ENCODE measurements around the gene CDY2A.
"Not testable (repeated sequence)": the region's sequence is repeated elsewhere in the genome, so short reads cannot be mapped to it uniquely, and the experiment has no call there.

The CDY2A gene, protein sequence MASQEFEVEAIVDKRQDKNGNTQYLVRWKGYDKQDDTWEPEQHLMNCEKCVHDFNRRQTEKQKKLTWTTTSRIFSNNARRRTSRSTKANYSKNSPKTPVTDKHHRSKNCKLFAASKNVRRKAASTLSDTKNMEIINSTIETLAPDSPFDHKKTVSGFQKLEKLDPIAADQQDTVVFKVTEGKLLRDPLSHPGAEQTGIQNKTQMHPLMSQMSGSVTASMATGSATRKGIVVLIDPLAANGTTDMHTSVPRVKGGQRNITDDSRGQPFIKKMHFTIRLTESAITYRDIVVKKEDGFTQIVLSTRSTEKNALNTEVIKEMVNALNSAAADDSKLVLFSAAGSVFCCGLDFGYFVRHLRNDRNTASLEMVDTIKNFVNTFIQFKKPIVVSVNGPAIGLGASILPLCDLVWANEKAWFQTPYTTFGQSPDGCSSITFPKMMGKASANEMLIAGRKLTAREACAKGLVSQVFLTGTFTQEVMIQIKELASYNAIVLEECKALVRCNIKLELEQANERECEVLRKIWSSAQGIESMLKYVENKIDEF

DNA sequence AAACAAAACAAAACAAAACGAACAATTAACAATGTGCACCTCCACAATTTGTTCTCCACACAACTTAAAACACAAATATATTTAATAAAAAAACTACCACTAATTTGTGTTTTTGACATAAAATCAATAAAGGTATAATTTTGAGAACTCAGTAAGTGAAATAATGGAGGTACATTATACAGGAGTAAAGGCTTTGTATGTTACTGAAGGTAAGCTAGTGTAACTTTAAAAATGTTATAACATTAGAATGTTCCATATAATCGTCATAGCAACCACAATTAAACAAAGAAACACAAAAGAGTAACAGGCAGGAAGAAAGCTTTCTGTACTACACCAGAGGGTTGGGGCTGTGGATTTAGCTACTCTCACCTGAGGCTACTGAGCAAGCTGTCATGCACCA is at the start of gene CDY2A:
Gene CDY2A, plus strand, starts transcription at position 301 of the 400 bp plus-strand sequence. CDS start 328 bp downstream, outside the sequence.
- not testable (repeated sequence) for DNase-seq (ENCODE audit: low read depth)

DNA sequence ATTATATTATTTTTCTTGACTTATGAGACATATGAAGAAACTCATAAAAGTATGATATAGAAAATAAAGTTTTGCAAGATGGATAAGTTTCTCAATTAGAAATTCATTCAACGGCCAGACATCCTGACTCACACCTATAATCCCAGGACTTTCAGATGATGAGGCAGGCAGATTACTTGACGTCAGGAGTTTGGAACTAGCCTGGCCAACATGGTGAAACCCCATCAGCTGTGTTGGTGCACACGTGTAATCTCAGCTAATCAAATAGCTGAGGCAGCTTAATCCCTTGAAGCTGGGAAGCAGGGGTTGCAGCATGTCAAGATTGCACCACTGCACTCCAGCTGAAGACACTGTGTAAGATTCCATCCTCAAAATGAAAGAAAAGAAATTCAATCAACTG is 28.0 kb upstream of the CDY2A start:
- DNase-seq (ENCODE audit: low read depth) = not testable (repeated sequence)

DNA sequence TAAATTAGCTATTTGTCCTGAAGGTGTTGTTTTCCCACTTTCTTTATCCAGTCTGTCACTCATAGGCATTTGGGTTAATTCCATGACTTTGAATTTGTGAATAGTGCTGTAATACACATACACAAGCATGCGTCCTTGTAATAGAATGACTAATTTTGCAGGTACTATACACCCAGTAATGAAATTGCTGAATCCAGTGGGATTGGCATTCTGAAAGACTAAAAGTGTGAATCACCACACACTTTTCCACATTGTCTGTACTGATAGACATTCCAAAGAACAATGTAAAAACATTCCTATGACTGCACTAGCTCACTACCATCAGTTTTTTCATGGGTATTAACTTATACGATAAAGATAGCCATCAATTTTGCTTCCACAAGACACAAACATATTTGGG is 27.3 kb upstream of the CDY2A start:
- not testable (repeated sequence) for DNase-seq (ENCODE audit: low read depth)

DNA sequence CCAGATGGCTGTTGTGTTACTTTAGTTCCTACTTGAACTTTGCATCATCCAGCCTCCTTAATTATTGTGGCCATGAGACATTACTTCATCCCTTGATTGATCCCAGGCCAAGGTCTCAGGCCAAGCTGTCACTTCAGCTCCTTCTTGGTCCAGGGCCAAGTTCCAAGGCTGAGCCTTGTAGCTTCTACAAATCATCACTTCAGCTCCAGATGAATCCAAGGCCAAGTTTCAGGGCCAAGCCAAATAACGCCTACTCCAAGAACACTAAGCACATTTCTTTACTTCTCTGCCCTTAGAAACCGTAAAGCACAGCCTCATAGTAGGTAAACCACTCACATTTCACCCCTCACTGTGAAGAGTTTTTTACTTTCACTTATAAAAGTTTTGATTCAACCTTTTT is 1.7 kb upstream of the CDY2A start:
- not testable (repeated sequence) for DNase-seq (ENCODE audit: low read depth)

DNA sequence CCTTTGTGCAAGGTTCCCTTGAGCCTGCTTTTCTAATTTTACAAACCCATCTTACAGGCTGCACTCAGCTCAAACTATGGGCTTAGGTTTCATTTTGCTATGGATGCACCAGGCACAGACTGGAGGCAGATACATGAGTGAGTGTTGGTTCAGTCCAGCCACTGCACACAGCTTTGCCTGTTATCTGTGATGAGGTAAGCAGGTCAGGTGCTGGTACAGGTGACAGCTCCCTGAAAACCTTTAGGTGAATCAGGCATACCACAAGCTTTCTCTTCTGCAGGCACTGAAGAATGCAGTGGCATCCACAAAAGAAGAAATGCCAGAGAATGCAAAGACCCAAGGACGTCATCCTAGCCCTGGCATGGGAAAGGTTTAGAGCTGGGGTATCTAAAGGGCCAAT is 3.3 kb downstream of the CDY2A start:
- DNase-seq (ENCODE audit: low read depth) = not testable (repeated sequence)

DNA sequence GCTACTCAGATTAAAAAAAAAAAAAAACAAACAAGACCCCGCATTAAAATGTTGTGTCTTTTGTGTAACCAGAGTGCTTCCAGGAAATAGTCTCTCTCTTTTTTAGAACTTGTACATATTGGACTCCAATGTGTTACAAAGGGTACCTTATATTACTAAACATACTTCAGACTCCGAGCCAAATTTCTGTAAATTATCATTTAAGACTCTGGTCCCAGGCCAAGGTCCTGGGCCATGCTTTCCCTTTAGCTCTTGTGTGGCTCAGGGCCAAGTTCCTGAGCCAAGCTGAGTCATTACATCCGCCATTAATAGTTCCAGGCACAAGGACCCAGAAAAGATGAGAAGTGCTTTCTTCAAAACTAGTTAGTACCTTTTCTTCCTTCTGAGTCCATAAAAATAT is 4.6 kb downstream of the CDY2A start:
- DNase-seq (ENCODE audit: low read depth) = not testable (repeated sequence)

DNA sequence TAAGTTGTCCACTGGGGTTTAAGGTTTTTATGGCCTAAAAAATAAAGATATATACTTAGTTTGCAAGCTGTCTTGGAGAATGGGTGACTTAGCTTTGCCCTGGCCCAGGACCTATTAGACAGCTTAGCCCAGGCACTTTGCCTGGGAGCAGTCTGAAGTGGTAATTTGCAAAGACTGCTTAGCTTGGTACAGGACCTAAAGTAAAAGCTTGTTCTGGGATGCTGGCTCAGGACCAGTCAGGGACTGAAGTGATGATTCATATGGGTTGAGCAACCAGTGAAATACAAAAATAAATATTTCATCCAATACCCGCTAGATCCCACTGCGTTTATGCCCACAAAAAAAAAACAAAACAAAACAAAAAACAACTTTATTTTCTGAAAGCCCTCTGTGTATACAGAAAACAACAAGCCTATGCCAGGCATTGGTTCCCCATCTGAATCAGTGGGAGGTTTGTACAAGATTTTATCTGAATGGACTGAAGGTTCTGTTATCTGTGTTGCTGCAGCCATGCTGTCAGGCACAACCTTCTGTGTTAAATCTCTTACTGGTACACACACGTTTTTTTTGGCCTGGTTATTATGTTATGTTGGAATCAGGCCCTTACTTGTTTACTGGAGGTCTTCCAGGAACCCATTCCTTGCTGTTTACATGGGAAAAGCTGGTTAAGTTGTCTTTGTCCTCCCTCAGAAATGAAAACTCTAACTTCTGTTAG is 8.7 kb downstream of the CDY2A start:
- not testable (repeated sequence) for DNase-seq (ENCODE audit: low read depth)

DNA sequence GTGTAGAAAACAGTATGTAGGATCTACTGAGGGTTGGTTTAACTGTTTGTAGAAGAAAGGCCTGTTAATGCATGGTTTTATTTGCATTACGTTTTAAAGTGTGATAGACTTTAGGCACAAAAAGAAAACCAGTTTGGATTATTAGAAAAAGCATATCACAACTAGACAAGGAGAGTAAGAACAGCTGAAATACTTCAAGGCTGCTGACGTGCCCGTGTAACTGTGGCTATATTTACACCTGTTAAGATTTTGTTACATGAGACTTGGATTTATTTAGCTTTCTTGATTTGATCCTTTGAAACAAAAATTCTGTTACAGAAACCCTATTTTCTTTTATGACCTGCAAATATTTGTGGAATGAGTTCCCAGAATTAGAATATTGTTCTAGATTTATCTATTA is 9.3 kb downstream of the CDY2A start:
- DNase-seq (ENCODE audit: low read depth) = not testable (repeated sequence)

DNA sequence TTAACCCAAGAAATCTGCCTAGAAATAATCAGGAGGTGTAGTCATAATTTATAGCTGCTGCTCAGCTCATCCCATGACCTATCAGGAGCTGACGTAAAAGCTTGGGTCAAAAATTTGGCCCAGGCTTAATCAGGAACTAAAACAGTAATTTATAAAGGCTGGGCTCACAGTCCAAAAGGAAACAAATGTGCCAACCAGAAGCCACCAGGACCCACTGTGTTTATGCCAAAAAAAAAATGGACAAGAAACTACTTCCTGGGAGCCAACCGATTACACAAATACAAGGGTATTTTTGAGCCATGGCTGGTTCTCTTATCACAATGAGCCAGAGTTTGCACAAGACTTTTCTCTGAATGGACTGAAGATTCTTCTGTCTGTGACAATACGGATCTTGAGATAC is 19.4 kb downstream of the CDY2A start:
- not testable (repeated sequence) for DNase-seq (ENCODE audit: low read depth)

DNA sequence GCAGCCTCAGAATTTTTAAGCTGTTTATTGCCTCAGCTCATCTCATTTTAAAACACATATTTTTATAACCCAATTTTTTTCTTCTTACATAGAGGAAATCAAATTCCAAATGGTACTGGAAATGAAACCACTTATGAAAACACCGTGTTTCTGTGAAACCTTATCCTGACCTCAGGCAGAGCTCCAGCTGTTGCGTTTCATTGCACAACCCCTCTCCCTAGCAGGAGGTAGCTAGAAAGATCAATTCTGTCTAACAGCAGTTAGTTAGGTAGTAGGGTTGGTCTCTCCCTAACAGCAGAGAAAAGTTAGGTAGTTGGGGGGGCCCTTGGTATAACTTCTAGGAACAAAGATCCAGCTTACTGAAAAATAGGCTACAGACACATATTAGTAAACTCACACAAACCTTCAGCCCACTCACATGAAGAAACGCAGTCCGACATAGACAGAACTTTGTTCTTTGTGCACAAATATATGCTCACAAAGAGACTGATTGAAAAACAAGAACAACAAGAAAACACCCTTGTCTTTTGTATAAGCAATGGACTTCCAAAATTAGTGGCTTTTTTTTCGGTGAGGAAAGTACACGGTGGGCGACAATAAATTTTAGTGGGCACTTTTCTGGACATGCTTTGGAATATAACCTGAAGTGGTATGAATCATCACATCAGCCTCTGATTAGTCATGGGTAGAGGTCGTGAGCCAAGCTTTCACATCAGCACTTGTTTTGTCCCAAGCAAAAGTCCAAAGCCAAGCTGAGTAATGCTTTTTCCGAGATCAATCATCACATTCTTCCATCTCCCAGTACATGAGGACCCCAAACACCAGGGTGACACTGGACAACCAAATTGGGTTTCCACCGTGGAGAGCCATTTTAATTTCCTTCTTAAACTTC is 22.8 kb downstream of the CDY2A start:
- not testable (repeated sequence) for DNase-seq (ENCODE audit: low read depth)

DNA sequence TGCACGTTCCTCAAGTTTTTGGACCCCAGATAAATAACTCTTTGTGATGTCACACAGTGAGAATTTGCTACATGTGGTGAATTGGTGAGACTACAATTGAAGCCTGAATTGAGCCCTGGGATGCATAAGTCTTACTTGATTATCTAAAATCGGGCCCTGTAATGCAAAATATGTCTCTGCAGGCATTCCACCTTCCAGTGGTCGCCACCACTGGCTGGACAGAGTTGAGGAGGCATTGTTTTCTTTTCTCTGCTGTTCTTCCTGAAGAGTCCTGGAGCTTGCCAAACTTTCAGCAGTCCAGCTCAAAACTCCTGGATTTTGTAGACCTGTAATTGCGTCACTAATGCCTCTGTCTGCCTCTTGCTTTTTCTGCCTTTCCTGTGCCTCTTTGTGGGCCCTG is 23.5 kb downstream of the CDY2A start:
- not testable (repeated sequence) for DNase-seq (ENCODE audit: low read depth)

DNA sequence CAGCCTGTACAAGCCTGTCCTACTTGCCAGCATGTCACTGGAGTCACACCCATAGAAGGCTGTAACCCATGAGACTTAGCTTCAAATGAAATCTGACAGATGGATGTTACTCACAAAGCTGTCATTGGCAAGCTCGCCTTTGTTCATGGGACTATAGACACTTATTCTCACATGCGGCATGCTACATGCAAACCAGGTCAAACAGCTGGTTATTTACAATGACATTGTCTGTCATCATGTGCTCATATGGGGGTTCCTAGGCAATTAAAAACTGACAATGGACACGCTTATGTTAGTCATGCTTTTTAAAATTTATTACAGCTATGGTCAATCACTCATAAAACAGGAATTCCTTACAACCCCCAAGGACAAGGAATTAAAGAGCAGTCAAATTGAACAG is 30.9 kb downstream of the CDY2A start:
- DNase-seq (ENCODE audit: low read depth) = not testable (repeated sequence)

DNA sequence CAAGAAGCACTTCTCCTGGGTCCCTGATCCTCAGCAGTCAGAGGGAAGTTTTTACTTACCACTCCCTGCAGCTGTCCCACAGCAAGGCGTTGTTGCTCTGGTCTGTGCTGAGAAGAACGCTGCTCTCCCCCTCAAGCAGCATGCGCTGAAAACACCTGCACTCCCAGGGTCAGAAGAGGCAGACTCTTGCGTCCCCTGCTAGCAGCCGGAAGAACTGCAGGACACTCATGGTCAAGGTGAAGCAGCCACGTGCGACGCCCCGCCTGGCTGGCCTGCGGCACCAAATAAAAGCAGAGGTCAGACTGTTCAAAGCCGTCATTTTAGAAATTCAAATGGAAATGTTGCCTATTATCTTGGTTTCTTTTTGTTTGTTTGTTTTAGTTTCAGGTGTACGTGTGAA is 47.9 kb downstream of the CDY2A start:
- not testable (repeated sequence) for DNase-seq (ENCODE audit: low read depth)

Data from stimulated activated CD8-positive, alpha-beta memory T cell treated with anti-CD3 and anti-CD28 coated beads, Interleukin-4, amount 100 ng/mL, for 24 hours (primary cell).